NCI-H69 (cell line): Measurements from ENCODE around the gene FAAH.
A peak's percentile ranks its signal among the peaks of the same experiment; 100 is the strongest.

Experiments used
- DNase-seq: peaks from one replicate; lab custom pipeline; 2025; lab: John Stamatoyannopoulos, UW

Gene FAAH

GRCh38 chr1:46449223-46450159 is 55.4 kb downstream of the FAAH start:
- DNase-seq: no peak

GRCh38 chr1:46450160-46450517 is 56.0 kb downstream of the FAAH start:
- no peak for DNase-seq

- peak; percentile 50 for DNase-seq
These were observed 58.1 kb downstream of the FAAH start for GRCh38 chr1:46451948-46452930.

GRCh38 chr1:46452931-46453325 is 58.8 kb downstream of the FAAH start:
- no peak for DNase-seq

- DNase-seq: no peak
These were observed 59.3 kb downstream of the FAAH start for GRCh38 chr1:46453449-46453848.

GRCh38 chr1:46455951-46456350 is 61.8 kb downstream of the FAAH start:
- peak; percentile 82 for DNase-seq

GRCh38 chr1:46456411-46456963 is 62.4 kb downstream of the FAAH start:
- DNase-seq: peak; percentile 63

- DNase-seq: no peak
These were observed 63.1 kb downstream of the FAAH start for GRCh38 chr1:46457178-46457577.

GRCh38 chr1:46458190-46458589 is 64.1 kb downstream of the FAAH start:
- no peak for DNase-seq

GRCh38 chr1:46458846-46459245 is 64.7 kb downstream of the FAAH start:
- no peak for DNase-seq

GRCh38 chr1:46459315-46459714 is 65.2 kb downstream of the FAAH start:
- no peak for DNase-seq

GRCh38 chr1:46461017-46461808 is 67.1 kb downstream of the FAAH start:
- DNase-seq: peak; percentile 5

- DNase-seq: peak; percentile 49
These were observed 67.8 kb downstream of the FAAH start for GRCh38 chr1:46461809-46462448.
